Neural cell (in vitro differentiated cells): Measurements from ENCODE around the gene WNT7B. TPM values are rescaled to one million over a fixed set of nuclear protein-coding genes. Genes with fewer than 3 reads are reported as not detected.

Source experiments
- H2AFZ ChIP-seq: fragments of 200-600, 300-800 bp; sonication (generic), shearing (Covaris generic); 2 replicates; pipeline ENCODE4 v1.6.0; 2014; ENCODE audit warnings: low read depth, mild to moderate bottlenecking, antibody characterized with exemption, low read length, moderate library complexity
- H3F3A ChIP-seq: fragments of 200-600 bp; shearing (Covaris generic); 2 replicates; pipeline ENCODE4 v1.6.1; 2016; ENCODE audit warnings: mild to moderate bottlenecking, moderate library complexity, mixed read lengths, antibody characterized with exemption, low read length; ENCODE audit not compliant: insufficient read depth, poor library complexity, severe bottlenecking
- H3K27ac ChIP-seq: fragments of 200-600, 300-800 bp; sonication (generic), shearing (Covaris generic); 2 replicates; pipeline ENCODE4 v1.5.1; 2014; ENCODE audit warnings: mild to moderate bottlenecking, low read length, moderate library complexity
- H3K27me3 ChIP-seq: fragments of 300-800, 200-600 bp; sonication (generic), shearing (Covaris generic); 2 replicates; pipeline ENCODE4 v1.6.0; 2014; ENCODE audit warnings: mild to moderate bottlenecking, low read depth, low read length, moderate library complexity; ENCODE audit not compliant: insufficient read depth
- H3K36me3 ChIP-seq: fragments of 300-800, 200-600 bp; sonication (generic), shearing (Covaris generic); 2 replicates; pipeline ENCODE4 v1.5.1; 2014; ENCODE audit warnings: mild to moderate bottlenecking, antibody characterized with exemption, low read length, moderate library complexity; ENCODE audit not compliant: insufficient read depth
- H3K4me2 ChIP-seq: fragments of 300-800, 200-600 bp; sonication (generic), shearing (Covaris generic); 2 replicates; pipeline ENCODE4 v1.6.0; 2014; ENCODE audit warnings: mild to moderate bottlenecking, low read length
- H3K4me3 ChIP-seq: fragments of 300-800, 200-600 bp; sonication (generic), shearing (Covaris generic); 2 replicates; pipeline ENCODE4 v1.5.1; 2014; ENCODE audit warnings: mild to moderate bottlenecking, low read length, moderate library complexity
- H3K79me2 ChIP-seq: fragments of 200-600 bp; shearing (Covaris generic); replicated peaks from 2 replicates; pipeline ENCODE4 v1.6.0; 2014; ENCODE audit warnings: mild to moderate bottlenecking, low read length, moderate library complexity; ENCODE audit not compliant: insufficient read depth
- H3K9ac ChIP-seq: fragments of 300-800, 200-600 bp; sonication (generic), shearing (Covaris generic); 2 replicates; pipeline ENCODE4 v1.6.1; 2016; ENCODE audit warnings: mild to moderate bottlenecking, low read length, mixed read lengths
- H3K9me2 ChIP-seq: fragments of 200-600 bp; shearing (Covaris generic); 2 replicates; pipeline ENCODE4 v1.6.1; 2016; ENCODE audit warnings: mild to moderate bottlenecking, low read length, mixed read lengths; ENCODE audit not compliant: insufficient read depth
- H3K9me3 ChIP-seq: fragments of 200-600, 300-800 bp; sonication (generic), shearing (Covaris generic); 2 replicates; pipeline ENCODE4 v1.6.1; 2016; ENCODE audit warnings: mild to moderate bottlenecking, mixed run types, low read length, moderate library complexity, mixed read lengths
- H4K20me1 ChIP-seq: fragments of 200-600 bp; shearing (Covaris generic); 2 replicates; pipeline ENCODE4 v1.6.1; 2016; ENCODE audit warnings: mild to moderate bottlenecking, mixed run types; ENCODE audit not compliant: insufficient read depth
- CTCF ChIP-seq: fragments of 450-650 bp; IDR thresholded peaks from 2 replicates; pipeline ENCODE4 v1.5.1; 2014; ENCODE audit warnings: antibody characterized with exemption, mild to moderate bottlenecking, moderate library complexity; ENCODE audit not compliant: poor library complexity, severe bottlenecking
- EZH2 ChIP-seq: fragments of 200-600, 300-800 bp; shearing (Covaris generic), sonication (generic); IDR thresholded peaks from 2 replicates; pipeline ENCODE4 v1.6.1; 2014; ENCODE audit warnings: antibody characterized with exemption, low read length, borderline replicate concordance, mild to moderate bottlenecking; ENCODE audit not compliant: insufficient read depth, poor library complexity, severe bottlenecking
- MXI1 ChIP-seq: fragments of 450-650 bp; conservative IDR thresholded peaks from 2 replicates; pipeline ENCODE4 v1.6.1; 2014; ENCODE audit warnings: antibody characterized with exemption, mild to moderate bottlenecking; ENCODE audit not compliant: poor library complexity, severe bottlenecking
- RAD21 ChIP-seq: fragments of 450-650 bp; conservative IDR thresholded peaks from 2 replicates; pipeline ENCODE4 v1.6.1; 2014; ENCODE audit warnings: antibody characterized with exemption, mild to moderate bottlenecking, moderate library complexity
- REST ChIP-seq: IDR thresholded peaks from 2 replicates; pipeline ENCODE4 v1.6.1; 2012; ENCODE audit warnings: borderline replicate concordance
- SMC3 ChIP-seq: fragments of 450-650 bp; conservative IDR thresholded peaks from 2 replicates; pipeline ENCODE4 v1.6.1; 2014; ENCODE audit warnings: antibody characterized with exemption, mild to moderate bottlenecking, moderate library complexity; ENCODE audit not compliant: poor library complexity
- polyA plus RNA-seq: library from polyadenylated mRNA; depleted of rRNA; stranded (reverse); fragments of >200 nt; gene quantifications from 2 replicates; pipeline ENCODE4 v1.2.3, GENCODE V29; 2014

WNT7B gene
- polyA plus RNA-seq, 1 donor from 2014 or later = 0.16 TPM

- no peak overlapping the region for H2AFZ ChIP-seq
- H3K79me2 ChIP-seq = no peaks in the 10 kb centered on the region
- H3K9ac ChIP-seq = no peak overlapping the region
- H3K9me3 ChIP-seq = no peaks in the 10 kb centered on the region
- no peaks in the 10 kb centered on the region for H3K9me2 ChIP-seq
- no peak overlapping the region for H3K4me2 ChIP-seq
- H4K20me1 ChIP-seq = no peaks in the 10 kb centered on the region
- TF ChIP-seq MXI1 (no peak), REST (no peak), CTCF (no peak), EZH2 (no peak)
- H3K36me3 ChIP-seq = no peaks in the 10 kb centered on the region
- H3K27me3 ChIP-seq = no peaks in the 10 kb centered on the region
- no peak overlapping the region for H3K27ac ChIP-seq
- H3F3A ChIP-seq = no peaks in the 10 kb centered on the region
- no peak overlapping the region for H3K4me3 ChIP-seq
Observed at GRCh38 chr22:45927059-45927458, 49.9 kb downstream of the WNT7B start.

- Histone ChIP-seq H3K4me3 (no peak overlapping the region), H3K9me3 (no peaks in the 10 kb centered on the region), H4K20me1 (no peaks in the 10 kb centered on the region), H3K4me2 (no peak overlapping the region), H2AFZ (no peak overlapping the region), H3K79me2 (no peaks in the 10 kb centered on the region), H3F3A (no peaks in the 10 kb centered on the region), H3K27me3 (no peaks in the 10 kb centered on the region), H3K27ac (no peak overlapping the region), H3K36me3 (no peaks in the 10 kb centered on the region), H3K9ac (no peak overlapping the region), H3K9me2 (no peaks in the 10 kb centered on the region)
- TF ChIP-seq RAD21 (no peak), REST (no peak), EZH2 (no peak), SMC3 (no peak), CTCF (no peak)
Observed at GRCh38 chr22:45926433-45926832, 50.5 kb downstream of the WNT7B start.
